BLaER1 (cell line): ENCODE data around the gene RAMACL.

ENCODE experiments used
- H3K27ac ChIP-seq: shearing (Covaris generic); formaldehyde crosslinking; 2 replicates; pipeline ENCODE4 v1.8.1; 2022
- H3K27me3 ChIP-seq: shearing (Covaris generic); formaldehyde crosslinking; 2 replicates; pipeline ENCODE4 v1.8.1; 2022
- H3K36me3 ChIP-seq: shearing (Covaris generic); formaldehyde crosslinking; 2 replicates; pipeline ENCODE4 v1.8.1; 2022
- H3K4me1 ChIP-seq: shearing (Covaris generic); formaldehyde crosslinking; 2 replicates; pipeline ENCODE4 v1.8.1; 2022
- H3K4me2 ChIP-seq: shearing (Covaris generic); formaldehyde crosslinking; 2 replicates; pipeline ENCODE4 v1.8.1; 2022
- H3K4me3 ChIP-seq: shearing (Covaris generic); formaldehyde crosslinking; 2 replicates; pipeline ENCODE4 v1.8.1; 2022
- H3K9ac ChIP-seq: shearing (Covaris generic); formaldehyde crosslinking; 2 replicates; pipeline ENCODE4 v1.8.1; 2022
- H3K9me3 ChIP-seq: shearing (Covaris generic); formaldehyde crosslinking; 2 replicates; pipeline ENCODE4 v1.8.1; 2022
- H4K20me1 ChIP-seq: shearing (Covaris generic); formaldehyde crosslinking; 2 replicates; pipeline ENCODE4 v1.8.1; 2022
- Cebpa-rat ChIP-seq: shearing (Covaris generic); IDR thresholded peaks from 2 replicates; pipeline ENCODE4 v1.8.1; 2022

Gene RAMACL

DNA sequence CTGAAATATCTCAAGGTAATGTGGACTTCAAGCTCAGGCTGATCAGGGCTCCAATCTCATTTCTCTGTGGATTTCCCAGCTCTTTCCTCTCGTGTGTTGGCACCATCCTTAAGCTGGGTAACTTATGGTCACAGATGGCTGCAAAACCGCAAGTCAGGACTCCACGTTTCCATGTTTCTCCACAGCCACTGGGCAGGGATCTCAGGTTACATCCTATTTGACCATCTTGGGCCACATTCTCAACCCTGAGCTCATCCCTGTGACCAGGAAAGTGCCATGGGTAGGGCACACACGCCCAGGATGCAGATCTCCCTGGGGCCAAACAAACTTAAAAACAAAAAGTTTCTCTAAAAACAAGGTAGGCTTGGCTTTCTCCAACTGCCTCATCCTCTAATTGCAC, 25.2 kb upstream of the RAMACL start:
- Histone ChIP-seq H3K27ac (no peak overlapping the region), H3K36me3 (no peaks in the 10 kb centered on the region), H3K9me3 (no peaks in the 10 kb centered on the region), H3K4me2 (no peak overlapping the region), H3K27me3 (no peaks in the 10 kb centered on the region), H3K9ac (no peak overlapping the region), H4K20me1 (no peaks in the 10 kb centered on the region; the same call in 1 of the 2 replicates), H3K4me1 (no peaks in the 10 kb centered on the region), H3K4me3 (no peak overlapping the region)
- TF ChIP-seq Cebpa-rat = no peak

DNA sequence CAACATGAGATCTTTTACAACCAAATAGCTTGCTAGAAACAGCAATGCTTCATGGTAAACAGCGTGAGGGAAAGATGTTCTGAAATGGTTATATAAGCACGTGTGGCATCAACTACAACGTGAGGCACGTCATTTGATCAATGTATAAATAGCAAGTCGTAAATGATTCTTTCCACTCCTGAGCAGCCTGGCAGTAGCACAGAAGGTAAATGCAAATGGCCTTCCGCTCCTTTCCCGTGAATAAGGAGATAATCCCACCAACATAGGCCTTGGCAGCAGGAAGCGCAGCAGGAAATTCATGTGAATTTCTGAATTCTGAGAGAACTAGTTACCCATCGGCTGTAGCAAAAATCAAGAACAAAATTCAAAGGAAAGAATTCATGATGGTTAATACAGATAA, 23.6 kb upstream of the RAMACL start:
- no peaks in the 10 kb centered on the region; the same call in 1 of the 2 replicates for H4K20me1 ChIP-seq

DNA sequence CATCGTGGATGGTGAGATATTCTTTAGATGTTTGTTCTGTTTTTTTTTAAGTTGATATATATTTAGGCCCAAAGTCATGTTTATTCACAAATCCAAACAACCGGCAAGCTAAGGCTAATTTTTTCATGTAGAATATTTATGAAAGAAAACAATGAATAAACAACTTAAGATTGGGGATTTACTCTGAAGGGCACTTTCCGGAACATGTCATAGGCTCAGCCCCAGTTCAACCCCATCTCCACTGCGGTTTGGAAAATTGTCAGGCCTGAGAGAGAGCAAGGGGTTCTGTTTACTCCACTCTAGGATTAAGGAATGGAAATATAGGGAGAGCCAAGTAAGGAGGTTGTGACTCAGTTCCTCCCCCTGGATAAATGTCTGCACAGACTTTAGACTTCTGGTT, 22.3 kb upstream of the RAMACL start:
- Histone ChIP-seq H3K9me3 (no peaks in the 10 kb centered on the region), H3K27me3 (no peaks in the 10 kb centered on the region), H3K9ac (no peak overlapping the region), H4K20me1 (no peaks in the 10 kb centered on the region), H3K4me2 (no peak overlapping the region), H3K36me3 (no peaks in the 10 kb centered on the region), H3K4me3 (no peak overlapping the region), H3K4me1 (no peaks in the 10 kb centered on the region), H3K27ac (no peak overlapping the region)
- TF ChIP-seq Cebpa-rat = no peak

More for the DNA sequence above, 23.6 kb upstream of the RAMACL start:
- no peak overlapping the region for H3K4me2 ChIP-seq
- no peak overlapping the region for H3K27ac ChIP-seq
- no peaks in the 10 kb centered on the region for H3K36me3 ChIP-seq
- H3K9me3 ChIP-seq = no peaks in the 10 kb centered on the region
- H3K27me3 ChIP-seq = no peaks in the 10 kb centered on the region
- TF ChIP-seq Cebpa-rat = no peak
- no peak overlapping the region for H3K4me3 ChIP-seq
- H3K4me1 ChIP-seq = no peaks in the 10 kb centered on the region
- H3K9ac ChIP-seq = no peak overlapping the region

DNA sequence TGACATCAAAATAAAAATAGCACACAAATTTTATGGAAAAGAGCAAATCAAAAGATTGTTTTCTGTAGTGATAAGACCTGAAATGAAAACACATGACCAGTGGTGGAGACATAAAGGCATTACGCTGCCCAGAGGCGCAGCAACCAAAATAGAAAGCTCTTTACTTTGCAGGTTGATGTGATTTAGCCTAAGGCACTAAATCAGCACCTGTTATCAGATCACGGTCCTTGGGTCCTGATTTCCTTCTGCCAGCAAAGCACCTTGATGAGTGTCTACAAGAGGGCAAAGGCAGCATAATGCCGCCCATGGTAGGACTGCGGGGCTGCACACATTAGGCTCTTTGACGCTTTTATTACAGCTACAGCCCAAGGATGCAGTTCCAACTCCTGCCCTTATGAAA, 19.3 kb upstream of the RAMACL start:
- Histone ChIP-seq H3K4me3 (no peak overlapping the region), H3K9me3 (peaks cover 6% of the 10 kb centered on the region; the same call in 1 of the 2 replicates), H3K27ac (no peak overlapping the region), H3K9ac (no peak overlapping the region), H3K4me1 (no peaks in the 10 kb centered on the region), H3K36me3 (no peaks in the 10 kb centered on the region), H4K20me1 (no peaks in the 10 kb centered on the region), H3K27me3 (no peaks in the 10 kb centered on the region), H3K4me2 (no peak overlapping the region)
- TF ChIP-seq Cebpa-rat = no peak

DNA sequence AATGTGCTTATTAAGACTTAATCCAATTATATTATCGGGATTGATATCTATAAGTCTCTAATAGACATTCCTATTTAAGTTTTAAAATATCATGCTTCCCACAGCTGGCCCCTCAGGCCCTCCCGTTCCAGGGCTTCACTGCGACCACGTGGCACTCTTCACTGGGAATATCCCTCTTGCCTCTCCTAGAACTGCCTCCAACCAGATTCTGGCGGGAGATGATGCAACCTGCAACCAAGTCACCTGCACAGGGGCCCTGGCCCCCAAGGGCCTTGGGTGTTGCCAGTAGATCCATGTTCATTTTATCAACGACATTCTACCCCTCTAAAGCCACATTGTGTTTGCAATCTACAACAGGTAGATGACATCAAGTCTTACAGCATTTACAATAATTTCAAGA, 18.4 kb upstream of the RAMACL start:
- Histone ChIP-seq H3K27ac (no peak overlapping the region), H3K36me3 (no peaks in the 10 kb centered on the region), H3K4me2 (no peak overlapping the region), H3K9me3 (peaks cover 6% of the 10 kb centered on the region; the same call in 1 of the 2 replicates), H3K4me1 (no peaks in the 10 kb centered on the region), H3K4me3 (no peak overlapping the region), H3K9ac (no peak overlapping the region), H4K20me1 (no peaks in the 10 kb centered on the region), H3K27me3 (no peaks in the 10 kb centered on the region)
- no peak for TF ChIP-seq Cebpa-rat

DNA sequence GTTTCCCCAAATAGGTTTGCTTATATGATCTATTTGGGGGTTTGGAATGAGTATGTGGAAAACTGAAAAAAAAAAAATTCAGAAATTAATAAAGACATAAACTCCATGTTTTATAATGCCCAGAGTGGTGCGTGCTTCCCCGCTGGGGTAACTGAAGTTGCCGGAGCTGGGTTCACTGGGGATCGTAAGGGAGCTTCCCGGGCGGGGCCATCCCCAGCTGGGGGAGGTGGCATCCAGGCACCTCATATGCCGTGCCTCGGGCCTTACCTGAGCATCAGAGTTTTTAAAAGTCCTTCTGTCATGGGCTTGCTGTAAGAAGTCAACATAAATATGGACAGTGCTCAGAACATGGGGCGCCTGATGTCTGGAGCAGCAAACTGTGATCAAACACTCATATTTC, 17.9 kb upstream of the RAMACL start:
- no peak for TF ChIP-seq Cebpa-rat
- H3K4me2 ChIP-seq = no peak overlapping the region

DNA sequence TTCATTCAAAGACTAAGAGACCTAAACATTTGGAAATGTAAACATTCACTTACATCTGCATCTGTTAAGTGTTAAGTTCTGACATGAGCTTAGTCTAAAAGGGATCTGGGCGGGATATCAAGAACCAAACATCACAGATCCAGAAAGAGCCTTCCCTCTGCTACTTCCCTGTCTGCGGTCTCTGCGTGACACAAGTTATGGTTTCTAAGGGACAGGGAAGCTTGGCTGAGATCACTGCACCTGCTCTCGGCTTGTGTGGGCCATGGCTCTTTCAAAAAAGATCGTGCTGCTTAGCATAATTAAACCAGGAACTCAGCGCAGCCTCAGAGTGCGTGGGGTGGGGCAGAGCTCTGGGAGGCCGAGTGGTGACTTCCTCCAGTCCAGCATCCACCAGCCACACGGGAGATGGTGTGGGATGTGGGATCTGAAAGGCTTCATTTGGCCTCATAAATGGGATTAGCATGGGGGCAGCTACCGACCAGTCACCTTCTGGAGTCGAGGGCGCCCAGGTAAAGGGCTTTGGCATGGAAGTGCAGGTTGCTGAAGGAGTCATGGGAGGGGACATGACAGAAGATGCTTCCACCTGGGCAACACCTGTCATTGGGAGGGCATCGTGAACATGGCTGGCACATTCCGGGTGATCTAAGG, 16.7 kb upstream of the RAMACL start:
- no peak overlapping the region for H3K27ac ChIP-seq
- TF ChIP-seq Cebpa-rat = no peak

More for the DNA sequence above, 17.9 kb upstream of the RAMACL start:
- H3K27me3 ChIP-seq = no peaks in the 10 kb centered on the region
- H3K4me1 ChIP-seq = no peaks in the 10 kb centered on the region
- H3K9me3 ChIP-seq = peaks cover 6% of the 10 kb centered on the region; the same call in 1 of the 2 replicates
- H4K20me1 ChIP-seq = no peaks in the 10 kb centered on the region
- no peak overlapping the region for H3K9ac ChIP-seq
- H3K27ac ChIP-seq = no peak overlapping the region
- H3K36me3 ChIP-seq = no peaks in the 10 kb centered on the region
- no peak overlapping the region for H3K4me3 ChIP-seq

DNA sequence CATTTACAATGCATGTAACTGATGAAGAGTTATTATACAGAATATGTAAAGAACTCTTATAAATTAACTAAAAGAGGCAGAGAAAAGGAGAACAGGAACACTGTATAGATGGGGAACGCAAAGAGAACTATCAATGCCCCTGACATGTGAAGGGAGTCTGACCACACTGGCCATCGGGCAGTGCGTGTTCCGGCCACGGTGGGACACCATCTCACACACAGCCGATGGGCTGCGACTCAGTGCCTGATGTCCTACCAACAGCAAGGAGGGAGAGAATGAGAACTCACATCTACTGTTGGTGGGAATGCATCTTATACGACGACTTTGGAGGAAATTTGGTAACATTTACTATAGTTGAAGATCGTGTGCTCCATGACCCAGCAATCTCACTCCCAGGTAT, 15.5 kb upstream of the RAMACL start:
- Histone ChIP-seq H3K9ac (no peak overlapping the region), H3K4me3 (no peak overlapping the region), H3K36me3 (no peaks in the 10 kb centered on the region), H3K4me1 (peaks cover 3% of the 10 kb centered on the region; the same call in 1 of the 2 replicates), H3K27me3 (no peaks in the 10 kb centered on the region), H4K20me1 (no peaks in the 10 kb centered on the region), H3K9me3 (peaks cover 6% of the 10 kb centered on the region; the same call in 1 of the 2 replicates), H3K27ac (no peak overlapping the region), H3K4me2 (no peak overlapping the region)
- TF ChIP-seq Cebpa-rat = no peak

More for the DNA sequence above, 16.7 kb upstream of the RAMACL start:
- H3K9ac ChIP-seq = no peak overlapping the region
- H3K27me3 ChIP-seq = no peaks in the 10 kb centered on the region
- H3K4me3 ChIP-seq = no peak overlapping the region
- no peaks in the 10 kb centered on the region for H3K4me1 ChIP-seq
- H3K9me3 ChIP-seq = peaks cover 6% of the 10 kb centered on the region; the same call in 1 of the 2 replicates
- no peak overlapping the region for H3K4me2 ChIP-seq
- no peaks in the 10 kb centered on the region for H4K20me1 ChIP-seq
- H3K36me3 ChIP-seq = no peaks in the 10 kb centered on the region

DNA sequence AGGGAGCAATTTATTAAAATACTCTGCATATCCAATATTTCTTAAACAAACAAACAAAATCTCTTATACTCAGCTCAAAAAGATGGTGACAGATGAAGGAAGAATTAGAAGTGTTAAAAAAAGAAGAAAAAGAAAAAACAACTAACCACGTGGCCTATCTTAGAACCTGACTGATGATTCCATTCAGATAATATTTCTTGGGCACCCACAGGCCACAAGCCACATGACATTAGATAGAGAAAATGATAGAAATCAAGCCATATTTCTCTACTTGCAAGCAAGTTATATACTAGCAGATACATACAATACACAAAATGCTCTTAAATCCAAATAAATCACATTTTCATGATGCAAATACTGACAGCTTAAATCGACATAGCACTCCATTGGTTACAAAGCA, 14.5 kb upstream of the RAMACL start:
- Histone ChIP-seq H3K27me3 (no peaks in the 10 kb centered on the region), H3K9ac (no peak overlapping the region), H3K27ac (no peak overlapping the region), H4K20me1 (no peaks in the 10 kb centered on the region), H3K4me1 (peaks cover 5% of the 10 kb centered on the region; the same call in 1 of the 2 replicates), H3K4me2 (no peak overlapping the region), H3K9me3 (peaks cover 6% of the 10 kb centered on the region; the same call in 1 of the 2 replicates), H3K4me3 (no peak overlapping the region), H3K36me3 (no peaks in the 10 kb centered on the region)
- TF ChIP-seq Cebpa-rat = no peak

DNA sequence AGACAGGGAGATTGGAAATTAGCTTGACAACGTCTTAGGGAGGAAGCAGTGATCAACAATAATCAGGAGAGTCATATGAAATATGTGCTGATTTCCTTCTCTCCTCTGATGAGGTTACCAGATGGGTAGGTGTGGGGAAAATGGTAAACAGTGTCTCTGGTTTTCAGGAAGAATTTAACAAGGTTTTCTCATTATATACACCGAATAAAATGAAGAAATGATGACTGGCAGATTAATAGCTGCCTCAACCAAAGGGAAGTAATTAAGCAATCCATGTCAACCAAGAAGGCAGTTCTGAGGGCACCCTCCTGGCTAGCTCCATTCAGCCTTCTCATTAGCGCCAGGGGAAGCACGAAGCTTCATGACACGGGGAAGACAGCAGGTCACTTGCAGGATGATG, 12.7 kb upstream of the RAMACL start:
- H3K9ac ChIP-seq = no peak overlapping the region

More for the DNA sequence above, 12.7 kb upstream of the RAMACL start:
- Histone ChIP-seq H3K4me2 (no peak overlapping the region), H3K4me3 (no peak overlapping the region), H3K27ac (no peak overlapping the region), H3K36me3 (no peaks in the 10 kb centered on the region), H3K27me3 (no peaks in the 10 kb centered on the region), H3K9me3 (peaks cover 6% of the 10 kb centered on the region; the same call in 1 of the 2 replicates), H3K4me1 (peaks cover 5% of the 10 kb centered on the region; the same call in 1 of the 2 replicates), H4K20me1 (no peaks in the 10 kb centered on the region)
- no peak for TF ChIP-seq Cebpa-rat
